Cardiac fibroblast (primary cell): ENCODE results near the gene DGKB.

Source experiments
- DNase-seq, 2 donors: peaks; one replicate each; pipeline versions ENCODE4 v3.0.0 to v3.0.0-alpha.2; 2010; ENCODE audit warnings: low read depth in 2 of 2
- H3K4me3 ChIP-seq, 2 donors: replicated peaks in 1 of 2; 1 replicate in 1 of 2; 2 replicates in 1 of 2; pipeline ENCODE4 v1.5.1; 2011; ENCODE audit warnings: low read depth in 2 of 2, low read length in 2 of 2, mild to moderate bottlenecking in 2 of 2, moderate library complexity in 1 of 2
- CTCF ChIP-seq: IDR thresholded peaks from one replicate; pipeline ENCODE4 v1.5.1; 2011; ENCODE audit warnings: low read depth, mild to moderate bottlenecking, low read length, inconsistent platforms

The DGKB gene

GRCh38 chr7:14855033-14855794 lies 47.3 kb downstream of the DGKB start:
- TF ChIP-seq CTCF, result no peak
- no peak overlapping the region for H3K4me3 ChIP-seq
- no peak for DNase-seq

- DNase-seq, result no peak
- no peak overlapping the region for H3K4me3 ChIP-seq
- TF ChIP-seq CTCF, result no peak
These were observed 48.1 kb downstream of the DGKB start for GRCh38 chr7:14854471-14854870.

GRCh38 chr7:14851610-14852009 lies 50.9 kb downstream of the DGKB start:
- H3K4me3 ChIP-seq, result no peak overlapping the region
- no peak for TF ChIP-seq CTCF
- peak in 1 of 2 donors; percentile 45 for DNase-seq

GRCh38 chr7:14850039-14850438 lies 52.5 kb downstream of the DGKB start:
- H3K4me3 ChIP-seq, result no peak overlapping the region
- peak in 1 of 2 donors; percentile 59 for DNase-seq
- TF ChIP-seq CTCF, result no peak

- H3K4me3 ChIP-seq, result no peak overlapping the region
- DNase-seq, result no peak
- no peak for TF ChIP-seq CTCF
These were observed 56.1 kb downstream of the DGKB start for GRCh38 chr7:14846405-14846804.

DNA sequence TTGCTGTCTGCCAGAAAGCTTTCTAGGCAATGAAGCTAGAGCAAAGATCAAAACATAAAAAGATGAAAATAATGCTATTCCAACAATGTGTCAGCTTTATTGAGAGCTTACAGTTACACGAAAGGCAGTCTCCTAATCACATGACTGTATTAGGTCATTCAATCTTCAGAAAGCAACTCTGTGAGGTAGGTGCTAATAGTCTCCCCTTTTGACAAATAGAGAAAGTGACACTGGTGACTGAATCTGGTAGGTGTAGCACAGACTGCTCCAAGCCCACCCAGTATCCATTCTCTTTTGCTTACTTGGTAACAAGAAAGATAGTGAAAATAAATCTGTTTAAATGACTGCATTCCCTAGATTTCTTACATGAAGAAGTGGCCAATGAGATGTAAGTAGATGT lies 58.8 kb downstream of the DGKB start:
- TF ChIP-seq CTCF, result no peak
- DNase-seq, result no peak
- H3K4me3 ChIP-seq, result no peak overlapping the region

DNA sequence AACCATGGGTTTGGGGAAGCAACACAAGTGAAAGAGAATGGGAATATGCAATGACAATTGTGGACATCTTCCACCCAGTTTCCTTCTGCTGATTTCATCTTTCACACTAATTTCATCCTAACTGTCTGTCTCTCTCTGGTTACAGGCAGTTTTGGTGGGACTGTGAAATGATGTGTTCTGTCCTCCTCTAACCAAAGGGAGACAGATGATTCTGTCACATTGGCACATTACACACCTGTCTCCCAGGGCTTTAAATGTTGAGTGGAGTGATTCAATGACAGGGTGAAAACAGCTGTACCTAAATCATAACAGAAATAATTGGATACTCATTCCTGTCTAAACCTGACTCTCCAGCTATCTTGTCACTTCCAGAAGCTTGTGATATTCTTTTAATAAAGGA lies 60.0 kb downstream of the DGKB start:
- H3K4me3 ChIP-seq, result no peak overlapping the region
- no peak for TF ChIP-seq CTCF

More for the DNA sequence above, 60.0 kb downstream of the DGKB start:
- no peak for DNase-seq
